Ishikawa (cell line): ENCODE data around the gene ELAVL1.

Experiments used
- CEBPB ChIP-seq: IDR thresholded peaks from 2 replicates; pipeline ENCODE4 v1.6.1; 2012
- CREB1 ChIP-seq: IDR thresholded peaks from 2 replicates; pipeline ENCODE4 v1.6.1; 2012; ENCODE audit warnings: low read depth
- EGR1 ChIP-seq: IDR thresholded peaks from 2 replicates; pipeline ENCODE4 v1.6.1; 2012
- EP300 ChIP-seq: IDR thresholded peaks from 2 replicates; pipeline ENCODE4 v1.6.1; 2012; ENCODE audit warnings: borderline replicate concordance
- FOXM1 ChIP-seq: IDR thresholded peaks from 2 replicates; pipeline ENCODE4 v1.6.1; 2012; ENCODE audit warnings: low read depth, borderline replicate concordance
- NFIC ChIP-seq: IDR thresholded peaks from 2 replicates; pipeline ENCODE4 v1.6.1; 2012
- RAD21 ChIP-seq: IDR thresholded peaks from 2 replicates; pipeline ENCODE4 v1.6.1; 2012; ENCODE audit warnings: low read depth
- TAF1 ChIP-seq: IDR thresholded peaks from 2 replicates; pipeline ENCODE4 v1.6.1; 2012; ENCODE audit warnings: low read depth, mild to moderate bottlenecking
- TCF12 ChIP-seq: IDR thresholded peaks from 2 replicates; pipeline ENCODE4 v1.6.1; 2012; ENCODE audit warnings: low read depth
- TEAD4 ChIP-seq: IDR thresholded peaks from 2 replicates; pipeline ENCODE4 v1.6.1; 2012
- YY1 ChIP-seq: IDR thresholded peaks from 2 replicates; pipeline ENCODE4 v1.6.1; 2012; ENCODE audit warnings: low read depth
- ZBTB7A ChIP-seq: IDR thresholded peaks from 2 replicates; pipeline ENCODE4 v1.6.1; 2012; ENCODE audit warnings: low read depth
- TF ChIP-seq, protein P1 (sequence below): IDR thresholded peaks from 2 replicates; pipeline ENCODE4 v1.6.1; 2012
- TF ChIP-seq, protein P2 (sequence below): IDR thresholded peaks from 2 replicates; pipeline ENCODE4 v1.6.1; 2012
- TF ChIP-seq, protein P3 (sequence below): IDR thresholded peaks from 2 replicates; pipeline ENCODE4 v1.6.1; 2012; ENCODE audit warnings: low read depth, mild to moderate bottlenecking

The ELAVL1 gene

DNA sequence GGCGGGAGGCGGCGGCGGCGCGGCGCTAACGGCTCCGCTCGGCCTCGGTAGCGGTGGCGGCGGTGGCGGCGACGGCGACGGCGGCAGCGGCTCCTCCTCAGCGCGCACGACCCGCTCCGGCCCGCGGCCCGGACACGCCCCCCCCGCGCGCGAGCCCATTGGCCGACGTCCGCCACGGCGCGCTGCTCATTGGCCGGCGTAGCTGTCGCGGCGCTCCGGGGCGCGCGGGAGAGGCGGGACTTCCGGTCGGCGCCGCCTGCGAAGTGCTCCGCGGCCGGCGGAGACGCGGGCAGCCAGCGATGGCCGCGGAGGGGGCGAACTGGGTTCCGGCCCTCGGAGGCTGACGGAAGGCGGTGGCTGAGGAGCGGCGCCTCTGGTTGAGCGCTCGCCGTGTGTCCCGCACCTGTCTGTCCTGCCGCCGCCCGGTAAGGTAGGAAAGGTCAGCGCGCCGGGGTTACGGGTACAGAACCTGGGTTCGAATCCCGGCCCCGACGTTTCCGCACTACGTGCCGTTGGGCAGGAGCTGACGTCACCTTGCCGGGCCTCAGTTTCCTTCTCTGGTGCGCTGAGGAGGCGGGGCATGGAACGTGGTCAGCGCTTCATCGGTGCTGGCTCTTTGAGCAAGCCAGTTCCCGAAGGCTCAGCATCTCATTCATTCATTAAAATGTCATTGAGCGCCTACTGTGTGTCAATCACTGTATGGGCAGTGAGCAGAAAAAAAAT is at the start of gene ELAVL1:
Gene ELAVL1, minus strand, starts transcription at position 108 of the 723 bp plus-strand sequence. CDS start 13,826 bp downstream, outside the sequence.
- TF ChIP-seq EGR1 (peak; percentile 21; the same call in 1 of the 2 replicates), NFIC (no peak), TCF12 (peak; percentile 57; the same call in 1 of the 2 replicates), TAF1 (peak; percentile 82), YY1 (peak; percentile 88)
- TF ChIP-seq, protein P1, sequence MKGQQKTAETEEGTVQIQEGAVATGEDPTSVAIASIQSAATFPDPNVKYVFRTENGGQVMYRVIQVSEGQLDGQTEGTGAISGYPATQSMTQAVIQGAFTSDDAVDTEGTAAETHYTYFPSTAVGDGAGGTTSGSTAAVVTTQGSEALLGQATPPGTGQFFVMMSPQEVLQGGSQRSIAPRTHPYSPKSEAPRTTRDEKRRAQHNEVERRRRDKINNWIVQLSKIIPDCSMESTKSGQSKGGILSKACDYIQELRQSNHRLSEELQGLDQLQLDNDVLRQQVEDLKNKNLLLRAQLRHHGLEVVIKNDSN = no peak

DNA sequence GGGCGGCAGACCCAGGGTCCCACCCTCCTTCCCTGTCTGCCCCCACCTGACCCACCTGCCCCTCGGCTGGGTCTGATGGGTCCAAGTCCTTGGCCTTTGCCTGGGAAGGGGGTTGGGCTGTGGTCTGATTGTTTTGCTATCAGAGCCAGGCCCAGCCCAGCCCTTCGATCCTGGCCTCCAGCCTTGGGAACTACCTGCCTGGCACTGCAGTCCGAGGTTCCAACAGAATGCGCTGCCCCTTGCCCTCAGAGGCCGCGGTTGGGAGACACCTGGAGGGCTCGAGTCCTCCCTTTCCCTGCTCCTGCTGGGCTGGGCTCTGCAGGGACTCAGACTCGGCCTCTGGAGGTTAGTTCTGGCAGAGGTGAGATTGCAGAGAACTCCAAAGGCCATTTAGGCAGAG is 48.7 kb upstream of the ELAVL1 start:
- TF ChIP-seq ZBTB7A (no peak), TEAD4 (no peak), CREB1 (no peak), EGR1 (no peak), EP300 (no peak), TCF12 (no peak), YY1 (no peak), TAF1 (no peak), CEBPB (no peak), RAD21 (no peak), FOXM1 (no peak)
- TF ChIP-seq, protein P1 = no peak
- TF ChIP-seq, protein P2, sequence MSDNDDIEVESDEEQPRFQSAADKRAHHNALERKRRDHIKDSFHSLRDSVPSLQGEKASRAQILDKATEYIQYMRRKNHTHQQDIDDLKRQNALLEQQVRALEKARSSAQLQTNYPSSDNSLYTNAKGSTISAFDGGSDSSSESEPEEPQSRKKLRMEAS = no peak
- TF ChIP-seq, protein P3, sequence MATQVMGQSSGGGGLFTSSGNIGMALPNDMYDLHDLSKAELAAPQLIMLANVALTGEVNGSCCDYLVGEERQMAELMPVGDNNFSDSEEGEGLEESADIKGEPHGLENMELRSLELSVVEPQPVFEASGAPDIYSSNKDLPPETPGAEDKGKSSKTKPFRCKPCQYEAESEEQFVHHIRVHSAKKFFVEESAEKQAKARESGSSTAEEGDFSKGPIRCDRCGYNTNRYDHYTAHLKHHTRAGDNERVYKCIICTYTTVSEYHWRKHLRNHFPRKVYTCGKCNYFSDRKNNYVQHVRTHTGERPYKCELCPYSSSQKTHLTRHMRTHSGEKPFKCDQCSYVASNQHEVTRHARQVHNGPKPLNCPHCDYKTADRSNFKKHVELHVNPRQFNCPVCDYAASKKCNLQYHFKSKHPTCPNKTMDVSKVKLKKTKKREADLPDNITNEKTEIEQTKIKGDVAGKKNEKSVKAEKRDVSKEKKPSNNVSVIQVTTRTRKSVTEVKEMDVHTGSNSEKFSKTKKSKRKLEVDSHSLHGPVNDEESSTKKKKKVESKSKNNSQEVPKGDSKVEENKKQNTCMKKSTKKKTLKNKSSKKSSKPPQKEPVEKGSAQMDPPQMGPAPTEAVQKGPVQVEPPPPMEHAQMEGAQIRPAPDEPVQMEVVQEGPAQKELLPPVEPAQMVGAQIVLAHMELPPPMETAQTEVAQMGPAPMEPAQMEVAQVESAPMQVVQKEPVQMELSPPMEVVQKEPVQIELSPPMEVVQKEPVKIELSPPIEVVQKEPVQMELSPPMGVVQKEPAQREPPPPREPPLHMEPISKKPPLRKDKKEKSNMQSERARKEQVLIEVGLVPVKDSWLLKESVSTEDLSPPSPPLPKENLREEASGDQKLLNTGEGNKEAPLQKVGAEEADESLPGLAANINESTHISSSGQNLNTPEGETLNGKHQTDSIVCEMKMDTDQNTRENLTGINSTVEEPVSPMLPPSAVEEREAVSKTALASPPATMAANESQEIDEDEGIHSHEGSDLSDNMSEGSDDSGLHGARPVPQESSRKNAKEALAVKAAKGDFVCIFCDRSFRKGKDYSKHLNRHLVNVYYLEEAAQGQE = no peak

DNA sequence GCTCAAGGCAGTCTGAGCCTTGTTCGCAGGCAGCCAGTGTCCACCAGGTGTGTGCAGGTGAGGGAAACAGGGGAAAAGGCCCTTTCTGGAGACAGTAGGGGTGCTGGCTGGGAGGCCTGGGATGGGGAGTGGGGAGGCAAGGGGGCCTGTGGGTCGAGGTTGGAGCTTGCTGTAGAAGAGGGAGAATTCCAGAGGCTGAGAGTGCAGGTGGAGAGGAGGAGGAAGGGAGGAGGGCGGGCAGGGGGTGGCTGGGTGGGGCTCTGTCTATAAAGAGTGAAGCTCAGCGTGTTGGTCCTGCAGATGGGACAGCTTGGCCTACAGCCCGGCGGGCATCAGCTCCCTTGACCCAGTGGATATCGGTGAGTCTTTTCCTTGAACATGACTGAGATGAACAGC is 47.0 kb upstream of the ELAVL1 start, which contains the start of gene CCL25:
Gene CCL25, plus strand, starts transcription at position 297 of the 396 bp plus-strand sequence. CDS start 290 bp downstream, outside the sequence.
- TF ChIP-seq TEAD4 (no peak), EP300 (no peak), RAD21 (no peak), NFIC (no peak), CEBPB (no peak), YY1 (no peak), ZBTB7A (no peak), FOXM1 (no peak), CREB1 (no peak), TCF12 (no peak)
- TF ChIP-seq, protein P2 = no peak

DNA sequence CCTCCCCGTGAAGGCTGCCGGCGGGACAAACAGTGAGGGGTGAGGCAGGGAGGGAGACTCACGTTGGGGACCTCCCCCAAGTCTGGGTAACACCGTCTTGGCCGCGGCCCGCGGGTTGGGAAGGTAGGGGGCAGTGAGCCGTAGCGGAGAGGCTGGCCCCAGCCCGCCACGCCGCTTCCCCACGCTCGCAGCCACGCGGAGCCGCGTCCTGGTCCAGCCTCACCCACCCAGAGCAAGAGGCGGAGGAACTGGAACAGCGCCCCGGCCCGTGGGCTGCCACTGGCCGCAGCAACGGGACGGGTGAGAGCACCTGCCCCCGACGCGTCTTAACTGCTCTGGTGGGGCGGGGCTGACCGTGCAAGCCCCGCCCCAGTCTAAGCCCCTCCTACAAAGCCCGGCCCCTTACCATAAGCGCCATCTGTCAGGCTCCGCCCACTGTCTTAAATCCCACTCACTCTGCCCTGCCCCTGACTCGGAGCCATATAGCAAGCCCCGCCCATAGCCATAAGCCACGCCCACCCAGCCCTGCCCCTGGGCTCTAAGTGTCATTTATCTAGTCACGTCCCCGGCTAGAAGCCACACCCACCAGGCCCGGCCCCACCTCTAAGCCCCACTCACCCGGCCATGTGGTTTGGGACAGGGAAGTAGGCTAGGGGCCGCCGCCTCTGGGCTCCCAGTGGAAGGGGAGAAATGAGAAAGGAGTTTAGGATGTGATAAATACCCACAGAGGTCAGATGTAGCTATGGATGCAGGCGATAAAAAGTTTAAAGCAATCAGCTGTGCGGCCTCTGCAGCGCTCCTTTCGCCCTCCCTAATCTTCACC is 45.0 kb upstream of the ELAVL1 start:
- TF ChIP-seq, protein P3 = no peak
- TF ChIP-seq YY1 (0 out of 2 replicates have a peak, but pooled peaks have one; percentile 11), RAD21 (no peak), TAF1 (0 out of 2 replicates have a peak, but pooled peaks have one; percentile 34), NFIC (0 out of 2 replicates have a peak, but pooled peaks have one; percentile 42), ZBTB7A (peak; percentile 40; the same call in 1 of the 2 replicates)
- TF ChIP-seq, protein P2 = peak; percentile 76
- TF ChIP-seq, protein P1 = 0 out of 2 replicates have a peak, but pooled peaks have one; percentile 23
